AG04450 (cell line): Measurements from ENCODE around the gene KCNJ6. TPM values are rescaled to one million over a fixed set of nuclear protein-coding genes. Genes with fewer than 3 reads are reported as not detected.

Experiments
- CTCF ChIA-PET: fragments of 300-600, 350-600 bp; formaldehyde crosslinking; extraction: SDS; loops from one replicate; lab custom pipeline; 2022; ENCODE audit warnings: antibody characterized with exemption, inconsistent platforms; lab: Charles Lee
- POLR2A ChIA-PET: fragments of 350-600 bp; formaldehyde crosslinking; extraction: SDS; loops from one replicate; lab custom pipeline; 2021; ENCODE audit warnings: antibody characterized with exemption, inconsistent platforms; lab: Yijun Ruan, JAX
- DNase-seq: peaks from one replicate; pipeline ENCODE4 v3.0.0-alpha.2; 2011; ENCODE audit warnings: low read depth, low spot score
- H3K27ac ChIP-seq: one replicate; pipeline ENCODE4 v1.5.1; 2012; ENCODE audit warnings: low read depth, low read length, control low read depth
- H3K27me3 ChIP-seq: one replicate; pipeline ENCODE4 v1.6.0; 2012; ENCODE audit warnings: low read length; ENCODE audit not compliant: control insufficient read depth, insufficient read depth
- H3K4me3 ChIP-seq: 2 replicates; pipeline ENCODE4 v1.5.1; 2011; ENCODE audit warnings: mild to moderate bottlenecking, low read depth, low read length, control low read depth
- H3K9me3 ChIP-seq: 2 replicates; pipeline ENCODE4 v1.5.1; 2012; ENCODE audit warnings: low read length; ENCODE audit not compliant: control insufficient read depth, insufficient read depth
- polyA plus RNA-seq: library from polyadenylated mRNA; depleted of rRNA; stranded (reverse); fragments of >200 nt; gene quantifications from 2 replicates; pipeline ENCODE4 v1.2.3, GENCODE V29; 2011
- TF ChIP-seq, protein P1 (sequence below): IDR thresholded peaks from 2 replicates; pipeline ENCODE4 v1.5.1; 2011; ENCODE audit warnings: low read depth, low read length, control low read depth, inconsistent platforms

The KCNJ6 gene
- polyA plus RNA-seq, 1 experiment: 0.02 TPM

DNA sequence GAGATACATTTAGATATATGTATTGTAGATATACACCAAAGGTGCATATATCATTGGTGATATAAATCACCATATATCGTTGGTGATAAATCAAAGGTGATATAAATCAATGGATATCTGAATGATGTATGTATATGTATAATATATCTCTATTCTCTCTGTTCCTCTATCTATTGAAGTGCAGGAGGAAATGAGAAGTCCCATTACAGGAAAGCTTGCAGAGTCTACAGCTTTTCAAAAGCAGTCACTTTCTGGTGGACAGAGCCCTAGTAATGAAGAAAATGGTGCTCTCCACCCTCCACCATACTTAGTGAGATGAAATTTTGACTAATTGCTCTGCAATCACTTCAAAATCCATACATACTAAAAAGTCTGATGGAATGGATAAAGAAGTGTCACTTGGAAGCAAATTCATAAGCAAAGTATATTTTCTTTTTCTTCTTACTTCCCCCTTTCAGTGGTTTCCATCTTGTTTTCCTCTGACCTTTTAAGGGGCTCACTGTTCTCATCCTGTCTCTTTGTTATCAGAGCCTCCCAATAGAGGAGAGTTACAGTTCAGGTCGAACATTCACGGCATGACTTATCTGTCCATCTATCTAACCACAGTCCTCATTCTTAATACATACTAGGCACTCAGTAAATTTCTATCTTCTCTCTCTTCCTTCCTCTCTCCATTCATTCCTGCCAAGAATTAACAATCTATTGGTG lies 227.2 kb downstream of the KCNJ6 start:
- Histone ChIP-seq H3K4me3 (no peak overlapping the region), H3K27me3 (peaks cover 10% of the 10 kb centered on the region), H3K27ac (no peak overlapping the region), H3K9me3 (no peaks in the 10 kb centered on the region)
- ChIA-PET POLR2A (no interaction called here), CTCF (no interaction called here)
- TF ChIP-seq, protein P1, sequence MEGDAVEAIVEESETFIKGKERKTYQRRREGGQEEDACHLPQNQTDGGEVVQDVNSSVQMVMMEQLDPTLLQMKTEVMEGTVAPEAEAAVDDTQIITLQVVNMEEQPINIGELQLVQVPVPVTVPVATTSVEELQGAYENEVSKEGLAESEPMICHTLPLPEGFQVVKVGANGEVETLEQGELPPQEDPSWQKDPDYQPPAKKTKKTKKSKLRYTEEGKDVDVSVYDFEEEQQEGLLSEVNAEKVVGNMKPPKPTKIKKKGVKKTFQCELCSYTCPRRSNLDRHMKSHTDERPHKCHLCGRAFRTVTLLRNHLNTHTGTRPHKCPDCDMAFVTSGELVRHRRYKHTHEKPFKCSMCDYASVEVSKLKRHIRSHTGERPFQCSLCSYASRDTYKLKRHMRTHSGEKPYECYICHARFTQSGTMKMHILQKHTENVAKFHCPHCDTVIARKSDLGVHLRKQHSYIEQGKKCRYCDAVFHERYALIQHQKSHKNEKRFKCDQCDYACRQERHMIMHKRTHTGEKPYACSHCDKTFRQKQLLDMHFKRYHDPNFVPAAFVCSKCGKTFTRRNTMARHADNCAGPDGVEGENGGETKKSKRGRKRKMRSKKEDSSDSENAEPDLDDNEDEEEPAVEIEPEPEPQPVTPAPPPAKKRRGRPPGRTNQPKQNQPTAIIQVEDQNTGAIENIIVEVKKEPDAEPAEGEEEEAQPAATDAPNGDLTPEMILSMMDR: no peak
- no peak for DNase-seq

DNA sequence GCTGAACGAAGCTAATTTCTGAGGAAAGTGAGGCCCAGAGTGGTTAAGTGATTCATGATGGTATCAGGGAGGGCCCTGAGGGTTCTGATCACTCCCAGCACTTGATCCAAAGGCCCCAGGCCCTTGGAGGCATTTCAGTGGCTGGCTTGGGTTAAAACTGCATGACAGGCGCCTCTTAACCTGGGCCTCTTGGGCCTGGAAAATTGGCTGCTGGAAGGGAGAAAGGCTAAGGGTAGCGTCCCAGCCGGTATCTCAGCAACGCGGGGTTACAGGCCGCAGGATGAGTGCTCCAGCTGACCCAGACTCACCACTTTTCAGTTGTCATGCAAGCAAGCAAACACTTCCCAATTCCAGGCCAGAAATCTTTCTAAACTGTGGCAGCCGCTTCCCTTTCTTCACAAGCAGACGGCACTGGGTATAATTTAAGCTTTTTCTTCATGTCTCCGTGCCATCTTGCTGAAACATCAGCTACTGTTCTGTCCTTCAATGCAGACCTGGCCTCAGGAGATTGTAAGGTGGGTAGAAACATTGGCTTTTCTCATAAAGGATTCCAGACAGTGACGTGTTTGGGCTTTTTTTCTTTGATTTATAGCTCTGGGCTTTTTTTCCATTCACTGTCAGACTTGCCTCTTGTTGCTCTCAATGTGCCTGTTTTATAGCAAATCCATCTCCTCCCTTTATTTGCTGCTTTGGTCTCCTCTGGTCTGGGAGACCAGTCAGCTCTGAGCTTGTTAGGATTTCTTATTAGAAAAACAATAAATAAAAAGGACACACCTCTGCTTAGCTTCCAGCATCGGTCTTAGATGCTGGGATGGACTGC lies 229.1 kb downstream of the KCNJ6 start:
- POLR2A ChIA-PET: no interaction called here
- no peaks in the 10 kb centered on the region for H3K9me3 ChIP-seq
- CTCF ChIA-PET: interaction anchor here (0.6 to 2.4 kb wide), 4 partner anchors 12 to 25 kb away, joined by 3 to 11 read pairs (median 4); no protein-coding TSS in a partner anchor
- no peak overlapping the region for H3K27ac ChIP-seq
- TF ChIP-seq, protein P1: no peak
- H3K4me3 ChIP-seq: no peak overlapping the region
- DNase-seq: no peak
- H3K27me3 ChIP-seq: peaks cover 22% of the 10 kb centered on the region

DNA sequence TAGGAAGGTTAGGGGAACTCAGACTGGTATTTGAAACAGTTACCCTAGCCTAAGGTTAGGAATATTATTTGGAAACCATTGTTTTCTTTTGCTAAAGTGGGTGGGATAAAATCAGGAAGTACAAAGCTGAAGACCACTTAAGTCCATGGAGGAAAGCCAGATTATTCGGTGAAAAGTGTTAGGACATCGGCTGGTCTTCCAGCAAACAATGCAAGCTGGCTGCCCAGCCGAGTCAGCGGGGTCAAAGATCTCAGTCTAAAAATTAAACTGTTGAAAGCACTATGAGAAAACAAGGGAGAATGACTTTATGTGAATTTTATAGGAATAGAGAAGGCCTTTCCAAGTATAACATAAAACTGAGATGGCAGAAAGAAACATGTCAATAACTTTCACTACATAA lies 231.7 kb downstream of the KCNJ6 start:
- ChIA-PET CTCF (no interaction called here), POLR2A (no interaction called here)
- TF ChIP-seq, protein P1: no peak
- Histone ChIP-seq H3K27ac (no peak overlapping the region), H3K4me3 (no peak overlapping the region), H3K9me3 (no peaks in the 10 kb centered on the region), H3K27me3 (peaks cover 24% of the 10 kb centered on the region)
- DNase-seq: no peak

DNA sequence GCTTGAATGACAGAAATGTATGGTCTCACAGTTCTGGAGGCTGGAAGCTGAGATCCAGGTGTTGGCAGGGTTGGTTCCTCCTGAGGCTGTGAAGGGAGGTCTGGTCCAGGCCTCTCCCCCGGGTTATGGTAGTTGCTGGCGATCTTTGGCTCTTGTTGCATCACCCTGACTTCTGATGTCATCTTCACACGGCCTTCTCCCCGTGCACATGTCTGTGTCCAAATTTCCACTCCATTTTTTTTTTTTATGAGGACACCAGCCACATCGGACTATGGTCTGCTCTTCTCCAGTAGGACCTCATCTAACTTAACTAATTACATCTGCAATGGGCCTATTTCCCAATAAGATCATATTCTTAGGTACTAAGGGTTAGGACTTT lies 232.2 kb downstream of the KCNJ6 start:
- ChIA-PET CTCF (no interaction called here), POLR2A (no interaction called here)
- Histone ChIP-seq H3K27ac (no peak overlapping the region), H3K9me3 (no peaks in the 10 kb centered on the region), H3K4me3 (no peak overlapping the region), H3K27me3 (peaks cover 24% of the 10 kb centered on the region)
- DNase-seq: no peak
- TF ChIP-seq, protein P1: no peak

DNA sequence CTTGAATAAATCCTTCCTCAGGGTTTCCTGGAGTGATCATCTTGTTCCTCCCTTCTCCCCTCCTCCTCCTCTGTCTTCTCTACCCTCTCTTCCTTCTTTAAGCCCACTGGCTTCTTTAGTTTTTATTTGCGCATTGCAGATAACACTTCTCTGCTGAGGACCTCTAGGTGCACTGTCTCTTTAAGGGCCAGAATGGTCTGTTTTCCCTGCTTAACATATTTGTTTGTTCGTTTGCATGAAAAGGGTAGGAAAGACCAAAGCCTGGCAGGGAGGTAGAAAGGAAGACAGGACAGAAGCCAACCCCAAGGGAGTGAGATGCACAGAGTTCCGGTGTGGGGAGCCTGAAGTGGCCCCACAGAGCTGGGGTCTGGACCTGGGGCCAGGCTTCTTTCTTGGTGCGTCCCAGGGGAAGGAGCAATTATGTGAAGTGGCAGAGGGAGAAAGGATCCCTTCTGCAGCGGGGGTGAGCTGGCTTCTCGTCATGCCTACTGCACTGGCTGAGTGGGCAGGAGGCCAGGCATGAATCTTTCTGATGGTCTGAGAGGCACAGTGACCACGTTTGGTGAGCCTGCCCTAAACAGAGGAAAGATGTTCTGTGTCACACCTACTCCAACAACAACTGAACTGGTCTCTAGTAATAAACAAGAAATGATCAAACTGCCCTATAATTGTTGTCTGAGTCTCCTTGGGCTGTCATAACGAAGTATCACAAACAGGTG lies 232.7 kb downstream of the KCNJ6 start:
- DNase-seq: no peak
- ChIA-PET CTCF (no interaction called here), POLR2A (no interaction called here)
- TF ChIP-seq, protein P1: no peak
- H3K9me3 ChIP-seq: no peaks in the 10 kb centered on the region
- H3K27me3 ChIP-seq: peaks cover 26% of the 10 kb centered on the region
- no peak overlapping the region for H3K4me3 ChIP-seq
- H3K27ac ChIP-seq: no peak overlapping the region
